ENCODE measurements around the gene CT47C1. TPM values are rescaled to one million over a fixed set of nuclear protein-coding genes. Genes with fewer than 3 reads are reported as not detected.

Gene CT47C1
- total RNA-seq, 2 donors from 2014 or later = not detected

- H3K4me3 ChIP-seq = no peak overlapping the region
- H3K27ac ChIP-seq = no peak overlapping the region
Observed at GRCh38 chrX:119045884-119046283, 26.9 kb upstream of the CT47C1 start.

DNA sequence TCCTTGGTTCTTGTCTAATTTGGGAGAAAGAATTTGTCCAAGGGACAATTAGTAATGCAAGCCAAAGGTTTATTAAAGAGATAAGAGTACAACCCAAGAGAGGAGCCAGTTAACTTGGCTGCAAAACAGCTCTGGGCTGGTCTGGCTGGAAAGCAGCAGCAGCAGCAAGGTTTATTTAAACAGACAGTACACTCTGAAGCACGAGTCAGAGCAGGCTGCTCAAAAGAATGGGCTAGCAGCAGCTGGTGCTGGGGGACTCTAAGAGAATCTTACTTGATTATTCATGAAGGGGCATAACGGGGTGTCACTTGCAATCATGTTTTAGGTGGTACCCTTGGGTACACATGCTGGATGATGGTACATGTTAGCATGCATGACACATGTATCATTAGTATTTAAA is 17.1 kb upstream of the CT47C1 start:
- Histone ChIP-seq H3K27me3 (no peaks in the 10 kb centered on the region), H3K9me3 (no peaks in the 10 kb centered on the region), H3K4me1 (peaks cover 0 to 12% of the 10 kb centered on the region in 2 donors), H3K27ac (no peak overlapping the region), H3K36me3 (no peaks in the 10 kb centered on the region), H3K4me3 (no peak overlapping the region)
- DNase-seq (ENCODE audit: low spot score) = no peak
- no peak for TF ChIP-seq CTCF (IDR thresholded peaks at IDR 0.05)

More at GRCh38 chrX:119045884-119046283, 26.9 kb upstream of the CT47C1 start:
- H3K4me1 ChIP-seq = peaks cover 0 to 6% of the 10 kb centered on the region in 2 donors
- H3K27me3 ChIP-seq = no peaks in the 10 kb centered on the region
- H3K9me3 ChIP-seq = no peaks in the 10 kb centered on the region
- no peak for TF ChIP-seq CTCF (IDR thresholded peaks at IDR 0.05)
- no peak for DNase-seq (ENCODE audit: low spot score)
- no peaks in the 10 kb centered on the region for H3K36me3 ChIP-seq

- no peaks in the 10 kb centered on the region for H3K36me3 ChIP-seq
- DNase-seq (ENCODE audit: low spot score) = no peak
- H3K27me3 ChIP-seq = no peaks in the 10 kb centered on the region
- no peak overlapping the region for H3K4me3 ChIP-seq
- TF ChIP-seq CTCF (IDR thresholded peaks at IDR 0.05) = no peak
- peaks cover 0 to 5% of the 10 kb centered on the region in 2 donors for H3K4me1 ChIP-seq
- H3K9me3 ChIP-seq = no peaks in the 10 kb centered on the region
- H3K27ac ChIP-seq = no peak overlapping the region
Observed at GRCh38 chrX:119062750-119063374, 9.9 kb upstream of the CT47C1 start.

DNA sequence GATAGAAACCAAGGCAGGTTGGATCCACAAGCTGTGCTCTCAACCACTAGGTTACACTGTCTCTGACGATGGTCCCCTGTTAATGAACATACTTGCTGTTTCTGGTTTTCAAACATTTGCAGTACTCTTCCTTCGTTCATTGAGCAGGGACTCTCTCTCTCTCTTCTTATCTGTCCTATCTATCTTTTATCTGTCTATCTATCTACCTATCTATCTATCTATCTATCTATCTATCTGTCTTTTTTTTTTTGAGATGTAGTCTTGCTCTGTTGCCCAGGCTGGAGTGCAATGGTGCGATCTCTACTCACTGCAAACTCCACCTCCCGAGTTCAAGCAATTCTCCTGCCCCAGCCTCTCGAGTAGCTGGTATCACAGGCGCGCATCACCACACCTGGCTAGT is 9.4 kb upstream of the CT47C1 start:
- peaks cover 0 to 5% of the 10 kb centered on the region in 2 donors for H3K4me1 ChIP-seq
- no peaks in the 10 kb centered on the region for H3K9me3 ChIP-seq
- no peak overlapping the region for H3K4me3 ChIP-seq
- no peaks in the 10 kb centered on the region for H3K27me3 ChIP-seq
- no peaks in the 10 kb centered on the region for H3K36me3 ChIP-seq
- no peak for TF ChIP-seq CTCF (IDR thresholded peaks at IDR 0.05)
- no peak for DNase-seq (ENCODE audit: low spot score)
- H3K27ac ChIP-seq = no peak overlapping the region

DNA sequence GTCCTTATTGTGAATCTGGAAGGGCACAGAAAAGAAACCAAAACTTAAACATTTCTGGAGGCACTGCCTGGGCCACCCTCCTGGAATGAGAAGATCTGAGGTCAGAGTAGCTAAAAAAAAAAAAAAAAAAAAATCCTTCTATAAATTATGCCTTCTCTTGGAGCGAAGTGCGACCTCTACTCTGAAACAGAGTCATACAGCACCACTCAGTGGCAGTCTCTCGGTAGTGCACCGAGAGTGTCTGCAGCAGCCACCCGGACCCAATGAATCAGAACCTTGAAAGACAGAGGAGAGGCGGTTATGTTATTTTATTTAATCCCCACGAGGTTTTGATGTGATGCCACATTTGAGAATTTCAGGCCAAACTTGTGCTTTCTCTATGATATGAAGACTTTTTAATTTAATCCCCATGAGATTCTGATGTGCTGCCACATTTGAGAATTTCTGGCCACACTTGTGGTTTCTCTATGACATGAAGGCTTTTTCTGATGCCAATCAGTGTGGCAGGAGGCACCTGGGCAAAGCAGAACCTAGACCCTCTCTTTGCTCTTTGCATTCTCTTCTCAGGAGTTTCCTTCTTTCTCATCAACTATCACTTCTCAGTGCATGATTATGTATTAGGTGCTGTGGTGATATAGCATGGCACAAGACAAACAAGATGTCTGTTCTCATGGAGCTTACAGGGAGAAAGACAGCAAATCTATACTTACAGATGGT is 5.6 kb upstream of the CT47C1 start:
- TF ChIP-seq CTCF (IDR thresholded peaks at IDR 0.05) = peak; percentile 44 to 74
- no peaks in the 10 kb centered on the region for H3K27me3 ChIP-seq
- no peak overlapping the region for H3K4me3 ChIP-seq
- H3K9me3 ChIP-seq = no peaks in the 10 kb centered on the region
- no peak for DNase-seq (ENCODE audit: low spot score)
- no peaks in the 10 kb centered on the region for H3K36me3 ChIP-seq
- peaks cover 0 to 5% of the 10 kb centered on the region in 2 donors for H3K4me1 ChIP-seq
- no peak overlapping the region for H3K27ac ChIP-seq

Measured in right atrium auricular region (tissue), 2 donors.